Esophagus muscularis mucosa (tissue), 4 donors: Measurements from ENCODE around the gene SERPINA1.

Source experiments
- EP300 ChIP-seq: sonication (generic); formaldehyde crosslinking; IDR thresholded peaks from one replicate; pipeline ENCODE4 v1.6.1; 2017; ENCODE audit warnings: antibody characterized with exemption
- POLR2A ChIP-seq: fragments of 450-650 bp; IDR thresholded peaks from one replicate; pipeline ENCODE4 v1.6.1; 2017; ENCODE audit warnings: antibody characterized with exemption, moderate library complexity, mild to moderate bottlenecking, low read depth
- POLR2AphosphoS5 ChIP-seq, 2 donors: sonication (generic); formaldehyde crosslinking; IDR thresholded peaks; one replicate each; pipeline ENCODE4 v1.6.1; 2017; ENCODE audit warnings: antibody characterized with exemption in 2 of 2
- TF ChIP-seq, protein P1 (sequence below), 3 experiments: fragments of 200-600 bp in 2 of 3; fragments of 450-650 bp in 1 of 3; sonication (generic) in 2 of 3; IDR thresholded peaks; one replicate each; pipeline ENCODE4 v1.5.1; 2017 to 2019; ENCODE audit warnings: antibody characterized with exemption in 3 of 3, mild to moderate bottlenecking in 2 of 3, moderate library complexity in 1 of 3

DNA sequence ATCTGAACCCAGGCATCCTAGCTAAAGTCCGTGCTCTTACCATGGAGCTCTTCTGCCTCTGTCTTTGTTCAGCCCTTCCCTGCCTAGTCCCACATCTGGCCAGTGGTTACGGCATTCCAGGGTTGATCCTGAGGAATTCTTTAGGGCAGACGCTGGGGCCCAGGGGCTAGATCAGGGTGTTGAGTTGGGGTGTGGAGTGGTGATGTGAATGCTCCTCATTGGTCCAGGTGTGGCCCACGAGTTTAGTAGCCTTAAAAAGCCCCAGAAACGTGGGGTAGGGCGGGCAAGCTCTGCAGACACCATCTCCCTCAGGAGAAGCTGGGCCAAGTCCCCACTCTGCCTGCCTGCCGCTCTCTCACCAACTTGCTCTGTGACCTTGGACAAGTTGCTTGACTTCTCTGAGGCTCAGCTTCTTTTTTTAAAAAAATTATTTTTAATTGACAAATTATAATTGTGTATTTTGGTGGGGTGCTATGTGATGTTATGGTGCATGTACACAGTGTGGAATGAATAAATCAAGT is 56.3 kb downstream of the SERPINA1 start:
- TF ChIP-seq, protein P1, sequence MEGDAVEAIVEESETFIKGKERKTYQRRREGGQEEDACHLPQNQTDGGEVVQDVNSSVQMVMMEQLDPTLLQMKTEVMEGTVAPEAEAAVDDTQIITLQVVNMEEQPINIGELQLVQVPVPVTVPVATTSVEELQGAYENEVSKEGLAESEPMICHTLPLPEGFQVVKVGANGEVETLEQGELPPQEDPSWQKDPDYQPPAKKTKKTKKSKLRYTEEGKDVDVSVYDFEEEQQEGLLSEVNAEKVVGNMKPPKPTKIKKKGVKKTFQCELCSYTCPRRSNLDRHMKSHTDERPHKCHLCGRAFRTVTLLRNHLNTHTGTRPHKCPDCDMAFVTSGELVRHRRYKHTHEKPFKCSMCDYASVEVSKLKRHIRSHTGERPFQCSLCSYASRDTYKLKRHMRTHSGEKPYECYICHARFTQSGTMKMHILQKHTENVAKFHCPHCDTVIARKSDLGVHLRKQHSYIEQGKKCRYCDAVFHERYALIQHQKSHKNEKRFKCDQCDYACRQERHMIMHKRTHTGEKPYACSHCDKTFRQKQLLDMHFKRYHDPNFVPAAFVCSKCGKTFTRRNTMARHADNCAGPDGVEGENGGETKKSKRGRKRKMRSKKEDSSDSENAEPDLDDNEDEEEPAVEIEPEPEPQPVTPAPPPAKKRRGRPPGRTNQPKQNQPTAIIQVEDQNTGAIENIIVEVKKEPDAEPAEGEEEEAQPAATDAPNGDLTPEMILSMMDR (IDR thresholded peaks at IDR 0.05) = no peak
- TF ChIP-seq POLR2AphosphoS5 (IDR thresholded peaks at IDR 0.05) (no peak), EP300 (no peak), POLR2A (no peak)
